ENCODE data around the gene ELL3.

DNA sequence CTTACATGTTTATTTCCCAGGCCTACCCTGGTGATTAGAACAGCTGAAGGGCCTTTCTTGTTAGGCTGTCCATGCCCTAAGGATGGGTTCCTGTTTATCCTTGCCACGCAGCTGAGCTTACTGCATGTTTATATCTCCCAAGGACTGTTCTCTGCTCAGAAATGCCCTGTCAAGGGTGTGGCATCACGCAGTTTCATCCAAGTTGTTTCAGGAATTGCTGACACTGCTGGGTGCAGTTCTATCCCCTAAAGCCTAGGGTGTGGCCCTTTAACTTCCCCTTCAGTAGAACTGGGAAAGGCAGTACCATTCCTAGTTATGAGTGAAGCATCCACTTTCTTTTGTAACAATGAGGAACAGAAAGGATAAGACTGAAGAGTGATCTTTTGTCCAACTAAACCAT lies 5.0 kb downstream of the ELL3 start:
- TF ChIP-seq, protein P1, sequence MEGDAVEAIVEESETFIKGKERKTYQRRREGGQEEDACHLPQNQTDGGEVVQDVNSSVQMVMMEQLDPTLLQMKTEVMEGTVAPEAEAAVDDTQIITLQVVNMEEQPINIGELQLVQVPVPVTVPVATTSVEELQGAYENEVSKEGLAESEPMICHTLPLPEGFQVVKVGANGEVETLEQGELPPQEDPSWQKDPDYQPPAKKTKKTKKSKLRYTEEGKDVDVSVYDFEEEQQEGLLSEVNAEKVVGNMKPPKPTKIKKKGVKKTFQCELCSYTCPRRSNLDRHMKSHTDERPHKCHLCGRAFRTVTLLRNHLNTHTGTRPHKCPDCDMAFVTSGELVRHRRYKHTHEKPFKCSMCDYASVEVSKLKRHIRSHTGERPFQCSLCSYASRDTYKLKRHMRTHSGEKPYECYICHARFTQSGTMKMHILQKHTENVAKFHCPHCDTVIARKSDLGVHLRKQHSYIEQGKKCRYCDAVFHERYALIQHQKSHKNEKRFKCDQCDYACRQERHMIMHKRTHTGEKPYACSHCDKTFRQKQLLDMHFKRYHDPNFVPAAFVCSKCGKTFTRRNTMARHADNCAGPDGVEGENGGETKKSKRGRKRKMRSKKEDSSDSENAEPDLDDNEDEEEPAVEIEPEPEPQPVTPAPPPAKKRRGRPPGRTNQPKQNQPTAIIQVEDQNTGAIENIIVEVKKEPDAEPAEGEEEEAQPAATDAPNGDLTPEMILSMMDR (IDR thresholded peaks at IDR 0.05; ENCODE audit: poor library complexity), result no peak
- TF ChIP-seq EZH2 (IDR thresholded peaks at IDR 0.05; ENCODE audit: borderline replicate concordance) (no peak), EZH2phosphoT487 (IDR thresholded peaks at IDR 0.05; ENCODE audit: low read depth, severe bottlenecking, unreplicated experiment) (no peak)

All from hepatocyte (in vitro differentiated cells).